Subcutaneous abdominal adipose tissue (tissue), 5 donors: ENCODE data around the gene MYT1.

ENCODE experiments used
- H3K27ac ChIP-seq: one replicate; pipeline ENCODE4 v1.7.0; 2013; ENCODE audit warnings: low read depth, mild to moderate bottlenecking, inconsistent platforms, low read length, moderate library complexity
- H3K27me3 ChIP-seq, 5 donors: one replicate each; pipeline ENCODE4 v1.7.0; 2013; ENCODE audit warnings: low read length in 5 of 5, inconsistent platforms in 1 of 5; ENCODE audit not compliant: control insufficient read depth in 5 of 5, insufficient read depth in 4 of 5
- H3K36me3 ChIP-seq, 5 donors: one replicate each; pipeline ENCODE4 v1.7.0; 2013; ENCODE audit warnings: low read length in 5 of 5; ENCODE audit not compliant: control insufficient read depth in 5 of 5, insufficient read depth in 5 of 5
- H3K4me1 ChIP-seq, 5 donors: one replicate each; pipeline ENCODE4 v1.7.0; 2013; ENCODE audit warnings: low read length in 5 of 5, mild to moderate bottlenecking in 3 of 5, moderate library complexity in 1 of 5; ENCODE audit not compliant: control insufficient read depth in 5 of 5, insufficient read depth in 5 of 5
- H3K4me3 ChIP-seq, 5 donors: one replicate each; pipeline ENCODE4 v1.7.0; 2013; ENCODE audit warnings: low read length in 5 of 5, low read depth in 1 of 5
- H3K9ac ChIP-seq, 5 donors: one replicate each; pipeline ENCODE4 v1.7.0; 2013; ENCODE audit warnings: low read length in 5 of 5, mild to moderate bottlenecking in 4 of 5, moderate library complexity in 3 of 5
- H3K9me3 ChIP-seq, 5 donors: one replicate each; pipeline ENCODE4 v1.7.0; 2013; ENCODE audit warnings: low read length in 5 of 5; ENCODE audit not compliant: control insufficient read depth in 5 of 5
- donor health status: healthy.
- donor health status: healthy.
- donor health status: healthy.
- donor health status: healthy.
- donor health status: healthy.

The MYT1 gene

GRCh38 chr20:64188682-64189529 lies 24.7 kb downstream of the MYT1 start:
- Histone ChIP-seq H3K4me1 (peaks cover 0 to 13% (median 0%) of the 10 kb centered on the region in 5 donors), H3K9ac (no peak overlapping the region), H3K27ac (no peak overlapping the region)

GRCh38 chr20:64189530-64189966 lies 25.3 kb downstream of the MYT1 start:
- Histone ChIP-seq H3K4me3 (no peak overlapping the region), H3K4me1 (peaks cover 0 to 13% (median 0%) of the 10 kb centered on the region in 5 donors), H3K9me3 (no peaks in the 10 kb centered on the region), H3K27ac (no peak overlapping the region), H3K9ac (no peak overlapping the region), H3K36me3 (no peaks in the 10 kb centered on the region), H3K27me3 (peaks cover 6 to 24% (median 12%) of the 10 kb centered on the region in 5 donors)

More at GRCh38 chr20:64188682-64189529, 24.7 kb downstream of the MYT1 start:
- no peaks in the 10 kb centered on the region for H3K9me3 ChIP-seq
- H3K27me3 ChIP-seq, result peaks cover 6 to 21% (median 13%) of the 10 kb centered on the region in 5 donors
- H3K4me3 ChIP-seq, result no peak overlapping the region
- H3K36me3 ChIP-seq, result no peaks in the 10 kb centered on the region

DNA sequence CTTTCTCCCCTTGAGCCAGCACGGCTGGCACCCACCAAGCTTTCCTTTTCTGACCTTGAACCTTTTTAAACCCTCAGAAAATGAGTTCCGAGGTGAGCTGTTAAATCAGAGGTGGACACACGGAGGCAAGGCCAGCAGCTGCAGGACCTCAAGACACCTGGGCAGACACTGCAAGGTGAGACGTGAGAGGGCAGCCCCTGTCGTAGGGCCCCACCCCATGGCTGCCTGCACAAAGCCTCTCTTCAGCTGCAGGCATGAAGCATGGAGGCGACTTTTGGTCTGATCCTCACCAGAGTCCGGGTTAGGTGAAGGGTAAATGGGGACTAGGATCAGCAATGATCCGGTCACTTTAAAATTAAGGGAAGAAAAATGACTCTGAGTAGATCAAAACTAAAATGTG lies 25.7 kb downstream of the MYT1 start:
- Histone ChIP-seq H3K9ac (no peak overlapping the region), H3K36me3 (no peaks in the 10 kb centered on the region), H3K9me3 (no peaks in the 10 kb centered on the region), H3K4me3 (no peak overlapping the region), H3K27me3 (peaks cover 6 to 24% (median 8%) of the 10 kb centered on the region in 5 donors), H3K4me1 (peaks cover 0 to 13% (median 0%) of the 10 kb centered on the region in 5 donors), H3K27ac (no peak overlapping the region)

GRCh38 chr20:64191002-64191401 lies 26.8 kb downstream of the MYT1 start:
- Histone ChIP-seq H3K36me3 (no peaks in the 10 kb centered on the region), H3K4me1 (peaks cover 0 to 13% (median 0%) of the 10 kb centered on the region in 5 donors), H3K27me3 (peaks cover 6 to 24% (median 8%) of the 10 kb centered on the region in 5 donors), H3K27ac (no peak overlapping the region), H3K9me3 (no peaks in the 10 kb centered on the region), H3K9ac (no peak overlapping the region), H3K4me3 (no peak overlapping the region)

GRCh38 chr20:64192406-64192805 lies 28.2 kb downstream of the MYT1 start:
- Histone ChIP-seq H3K9ac (no peak overlapping the region), H3K4me1 (peaks cover 0 to 13% (median 0%) of the 10 kb centered on the region in 5 donors), H3K36me3 (no peaks in the 10 kb centered on the region), H3K9me3 (no peaks in the 10 kb centered on the region), H3K27me3 (peaks cover 8 to 24% (median 13%) of the 10 kb centered on the region in 5 donors), H3K4me3 (no peak overlapping the region), H3K27ac (no peak overlapping the region)

- no peaks in the 10 kb centered on the region for H3K36me3 ChIP-seq
- H3K9ac ChIP-seq, result no peak overlapping the region
- no peak overlapping the region for H3K27ac ChIP-seq
- peaks cover 9 to 27% (median 16%) of the 10 kb centered on the region in 5 donors for H3K27me3 ChIP-seq
- no peaks in the 10 kb centered on the region for H3K9me3 ChIP-seq
- peaks cover 0 to 13% (median 0%) of the 10 kb centered on the region in 5 donors for H3K4me1 ChIP-seq
- no peak overlapping the region for H3K4me3 ChIP-seq
Observed at GRCh38 chr20:64193058-64193457, 28.8 kb downstream of the MYT1 start.

DNA sequence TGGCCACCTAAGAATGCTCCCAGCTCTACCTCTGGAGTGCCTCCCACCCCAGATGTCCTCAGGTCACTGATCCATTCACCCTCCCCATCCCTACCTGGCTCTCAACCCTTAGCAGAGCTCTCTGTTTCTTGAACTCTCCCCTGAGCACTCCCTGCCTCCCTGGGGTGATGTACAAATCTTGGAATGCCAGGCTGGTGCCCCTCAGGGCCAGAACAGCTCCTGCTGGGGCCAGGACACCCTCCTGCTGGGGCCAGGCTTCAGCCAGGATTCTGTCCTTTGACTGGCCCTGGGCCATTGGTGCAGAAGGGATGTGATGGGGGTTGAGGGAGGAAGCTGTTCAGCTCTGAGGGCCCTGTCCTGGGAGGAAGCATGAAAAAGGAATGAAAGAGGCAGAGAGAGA lies 30.0 kb downstream of the MYT1 start:
- no peaks in the 10 kb centered on the region for H3K9me3 ChIP-seq
- H3K27me3 ChIP-seq, result peaks cover 15 to 28% (median 24%) of the 10 kb centered on the region in 5 donors
- H3K27ac ChIP-seq, result no peak overlapping the region
- H3K4me3 ChIP-seq, result no peak overlapping the region
- no peak overlapping the region for H3K9ac ChIP-seq
- no peaks in the 10 kb centered on the region for H3K36me3 ChIP-seq
- H3K4me1 ChIP-seq, result peaks cover 0 to 4% (median 0%) of the 10 kb centered on the region in 5 donors

GRCh38 chr20:64196309-64196708 lies 32.1 kb downstream of the MYT1 start:
- peaks cover 16 to 38% (median 31%) of the 10 kb centered on the region in 5 donors for H3K27me3 ChIP-seq
- H3K36me3 ChIP-seq, result no peaks in the 10 kb centered on the region
- no peak overlapping the region for H3K4me3 ChIP-seq

GRCh38 chr20:64196847-64197306 lies 32.6 kb downstream of the MYT1 start:
- peaks cover 14 to 41% (median 30%) of the 10 kb centered on the region in 5 donors for H3K27me3 ChIP-seq
- no peak overlapping the region for H3K9ac ChIP-seq
- no peaks in the 10 kb centered on the region for H3K4me1 ChIP-seq
- no peak overlapping the region for H3K4me3 ChIP-seq
- no peak overlapping the region for H3K27ac ChIP-seq
- H3K36me3 ChIP-seq, result no peaks in the 10 kb centered on the region
- H3K9me3 ChIP-seq, result no peaks in the 10 kb centered on the region

More at GRCh38 chr20:64196309-64196708, 32.1 kb downstream of the MYT1 start:
- Histone ChIP-seq H3K9ac (no peak overlapping the region), H3K4me1 (no peaks in the 10 kb centered on the region), H3K27ac (no peak overlapping the region), H3K9me3 (no peaks in the 10 kb centered on the region)

GRCh38 chr20:64198347-64198746 lies 34.1 kb downstream of the MYT1 start:
- Histone ChIP-seq H3K9me3 (no peaks in the 10 kb centered on the region), H3K9ac (no peak overlapping the region), H3K4me1 (no peaks in the 10 kb centered on the region), H3K27ac (no peak overlapping the region), H3K36me3 (no peaks in the 10 kb centered on the region), H3K27me3 (peaks cover 14 to 44% (median 20%) of the 10 kb centered on the region in 5 donors), H3K4me3 (no peak overlapping the region)
